ENCODE results near the gene ROGDI.

DNA sequence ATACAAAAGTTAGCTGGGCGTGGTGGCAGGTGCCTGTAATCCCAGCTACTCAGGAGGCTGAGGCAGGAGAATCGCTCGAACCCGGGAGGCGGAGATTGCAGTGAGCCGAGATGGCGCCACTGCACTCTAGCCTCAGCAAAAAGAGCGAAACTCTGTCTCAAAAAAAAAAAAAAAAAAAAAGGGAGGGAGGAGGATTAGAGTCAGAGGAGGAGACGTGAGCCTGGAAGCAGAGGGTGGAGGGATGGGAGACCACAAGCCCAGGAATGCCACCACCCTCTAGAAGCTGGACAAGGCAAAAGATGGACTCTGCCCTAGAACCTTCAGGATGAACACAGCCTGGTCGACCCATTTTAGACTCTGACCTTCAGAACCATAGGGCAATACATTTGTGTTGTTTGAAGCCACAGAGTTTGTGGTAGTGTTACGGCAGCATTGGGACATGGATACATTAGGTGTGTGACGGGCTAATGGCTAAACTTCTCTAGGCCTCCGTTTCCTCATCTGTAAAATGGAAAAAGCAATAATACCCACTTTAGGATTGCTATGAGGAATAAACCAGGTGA, 9.4 kb downstream of the ROGDI start:
- TF ChIP-seq, protein P1, sequence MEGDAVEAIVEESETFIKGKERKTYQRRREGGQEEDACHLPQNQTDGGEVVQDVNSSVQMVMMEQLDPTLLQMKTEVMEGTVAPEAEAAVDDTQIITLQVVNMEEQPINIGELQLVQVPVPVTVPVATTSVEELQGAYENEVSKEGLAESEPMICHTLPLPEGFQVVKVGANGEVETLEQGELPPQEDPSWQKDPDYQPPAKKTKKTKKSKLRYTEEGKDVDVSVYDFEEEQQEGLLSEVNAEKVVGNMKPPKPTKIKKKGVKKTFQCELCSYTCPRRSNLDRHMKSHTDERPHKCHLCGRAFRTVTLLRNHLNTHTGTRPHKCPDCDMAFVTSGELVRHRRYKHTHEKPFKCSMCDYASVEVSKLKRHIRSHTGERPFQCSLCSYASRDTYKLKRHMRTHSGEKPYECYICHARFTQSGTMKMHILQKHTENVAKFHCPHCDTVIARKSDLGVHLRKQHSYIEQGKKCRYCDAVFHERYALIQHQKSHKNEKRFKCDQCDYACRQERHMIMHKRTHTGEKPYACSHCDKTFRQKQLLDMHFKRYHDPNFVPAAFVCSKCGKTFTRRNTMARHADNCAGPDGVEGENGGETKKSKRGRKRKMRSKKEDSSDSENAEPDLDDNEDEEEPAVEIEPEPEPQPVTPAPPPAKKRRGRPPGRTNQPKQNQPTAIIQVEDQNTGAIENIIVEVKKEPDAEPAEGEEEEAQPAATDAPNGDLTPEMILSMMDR (conservative IDR thresholded peaks at IDR 0.05; ENCODE audit: low read length) = no peak
- no peak for TF ChIP-seq EZH2phosphoT487 (IDR thresholded peaks at IDR 0.05; ENCODE audit: borderline replicate concordance, low read depth, low read length)

All from OCI-LY7 (cell line).